ENCODE data around the gene NSG1. TPM values are rescaled to one million over a fixed set of nuclear protein-coding genes. Genes with fewer than 3 reads are reported as not detected.

Gene NSG1
- polyA plus RNA-seq, 2 of the 4 experiments (the other 2 are of a cell fraction): 0.26 to 0.34 TPM

DNA sequence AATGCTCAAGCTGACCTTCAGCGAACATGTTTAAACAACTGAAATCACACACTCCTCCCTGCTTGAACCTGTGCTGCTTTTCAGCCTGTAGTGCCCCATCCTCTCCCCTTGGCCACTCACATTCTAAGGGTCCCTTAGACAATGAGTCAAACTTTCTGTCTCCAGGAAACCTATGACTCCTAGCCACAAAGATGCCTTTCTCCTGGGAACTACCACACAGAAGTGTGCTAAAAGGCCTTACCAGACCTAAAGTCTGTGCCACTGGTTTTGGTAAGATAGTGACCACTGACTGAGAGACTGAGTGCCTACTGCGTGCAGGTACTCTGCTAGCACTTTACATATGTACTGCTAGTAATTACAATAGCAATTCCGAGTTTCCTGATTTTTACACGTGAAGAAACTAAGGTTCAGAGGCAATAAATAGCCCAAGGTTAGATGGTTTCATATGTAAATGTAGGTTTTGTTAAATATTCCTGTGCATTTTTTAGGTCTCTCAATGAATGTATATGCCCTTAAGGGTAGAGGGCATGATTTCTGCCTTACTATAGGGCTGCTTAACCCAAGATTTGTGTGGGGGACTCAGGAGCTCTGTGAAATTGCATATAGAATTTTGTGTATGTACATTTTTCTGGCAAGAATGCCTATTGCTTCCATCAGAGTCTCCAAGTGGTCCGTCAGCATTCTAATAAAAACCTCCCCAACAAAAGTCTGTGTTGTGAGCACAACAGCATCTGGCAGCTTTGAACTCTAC is 71.1 kb downstream of the NSG1 start (continued):
- TF ChIP-seq, protein P1, sequence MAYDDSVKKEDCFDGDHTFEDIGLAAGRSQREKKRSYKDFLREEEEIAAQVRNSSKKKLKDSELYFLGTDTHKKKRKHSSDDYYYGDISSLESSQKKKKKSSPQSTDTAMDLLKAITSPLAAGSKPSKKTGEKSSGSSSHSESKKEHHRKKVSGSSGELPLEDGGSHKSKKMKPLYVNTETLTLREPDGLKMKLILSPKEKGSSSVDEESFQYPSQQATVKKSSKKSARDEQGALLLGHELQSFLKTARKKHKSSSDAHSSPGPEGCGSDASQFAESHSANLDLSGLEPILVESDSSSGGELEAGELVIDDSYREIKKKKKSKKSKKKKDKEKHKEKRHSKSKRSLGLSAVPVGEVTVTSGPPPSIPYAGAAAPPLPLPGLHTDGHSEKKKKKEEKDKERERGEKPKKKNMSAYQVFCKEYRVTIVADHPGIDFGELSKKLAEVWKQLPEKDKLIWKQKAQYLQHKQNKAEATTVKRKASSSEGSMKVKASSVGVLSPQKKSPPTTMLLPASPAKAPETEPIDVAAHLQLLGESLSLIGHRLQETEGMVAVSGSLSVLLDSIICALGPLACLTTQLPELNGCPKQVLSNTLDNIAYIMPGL (CRISPR knock-in tag; IDR thresholded peaks at IDR 0.05; ENCODE audit: borderline replicate concordance): no peak

DNA sequence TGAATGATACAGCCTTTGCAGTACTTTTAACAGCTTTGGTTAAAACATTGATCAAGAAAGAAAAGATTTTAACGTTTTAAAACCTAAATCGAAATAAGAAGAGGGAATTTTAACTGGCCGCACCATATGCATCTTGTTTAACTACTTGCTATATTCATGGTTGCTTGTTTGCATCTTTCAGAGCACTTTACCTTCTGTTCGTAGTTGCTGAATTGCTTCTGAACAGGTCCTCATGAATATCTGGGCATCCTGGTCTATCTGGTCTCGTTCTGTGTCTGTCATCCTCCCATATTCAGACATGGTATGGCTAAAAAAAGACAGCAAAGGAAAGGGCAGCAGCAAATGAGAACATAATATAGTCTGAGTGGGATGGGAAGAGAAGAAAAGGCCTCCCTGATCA is 72.3 kb downstream of the NSG1 start:
- ATAC-seq (no peak), FAIRE-seq (no peak), DNase-seq (ENCODE audit: low read depth in 1 of 2, low spot score in 1 of 2) (no peak)
- 91% methylated on average over 5 of the region's 5 CpGs for WGBS (ENCODE audit: missing lambda C conversion rate)
- POLR2A ChIA-PET: no interaction called here
- TF ChIP-seq HOXB5 (CRISPR knock-in tag; IDR thresholded peaks at IDR 0.05): no peak
- TF ChIP-seq CEBPB (IDR thresholded peaks at IDR 0.05): no peak
- no peak for TF ChIP-seq HDAC2 (IDR thresholded peaks at IDR 0.05)
- no peak for TF ChIP-seq FOSB (CRISPR knock-in tag; IDR thresholded peaks at IDR 0.05)
- TF ChIP-seq, protein P2, sequence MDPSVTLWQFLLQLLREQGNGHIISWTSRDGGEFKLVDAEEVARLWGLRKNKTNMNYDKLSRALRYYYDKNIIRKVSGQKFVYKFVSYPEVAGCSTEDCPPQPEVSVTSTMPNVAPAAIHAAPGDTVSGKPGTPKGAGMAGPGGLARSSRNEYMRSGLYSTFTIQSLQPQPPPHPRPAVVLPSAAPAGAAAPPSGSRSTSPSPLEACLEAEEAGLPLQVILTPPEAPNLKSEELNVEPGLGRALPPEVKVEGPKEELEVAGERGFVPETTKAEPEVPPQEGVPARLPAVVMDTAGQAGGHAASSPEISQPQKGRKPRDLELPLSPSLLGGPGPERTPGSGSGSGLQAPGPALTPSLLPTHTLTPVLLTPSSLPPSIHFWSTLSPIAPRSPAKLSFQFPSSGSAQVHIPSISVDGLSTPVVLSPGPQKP (IDR thresholded peaks at IDR 0.05; ENCODE audit: low read depth, low read length): no peak
- no peak for TF ChIP-seq SMC3 (IDR thresholded peaks at IDR 0.05)
- no peak for TF ChIP-seq FOXS1 (CRISPR knock-in tag; IDR thresholded peaks at IDR 0.05)
- no peak for TF ChIP-seq JUNB (IDR thresholded peaks at IDR 0.05)
- TF ChIP-seq GATA3 (IDR thresholded peaks at IDR 0.05; ENCODE audit: borderline replicate concordance): no peak
- no peak for TF ChIP-seq CBX8 (IDR thresholded peaks at IDR 0.05)
- TF ChIP-seq, protein P3, sequence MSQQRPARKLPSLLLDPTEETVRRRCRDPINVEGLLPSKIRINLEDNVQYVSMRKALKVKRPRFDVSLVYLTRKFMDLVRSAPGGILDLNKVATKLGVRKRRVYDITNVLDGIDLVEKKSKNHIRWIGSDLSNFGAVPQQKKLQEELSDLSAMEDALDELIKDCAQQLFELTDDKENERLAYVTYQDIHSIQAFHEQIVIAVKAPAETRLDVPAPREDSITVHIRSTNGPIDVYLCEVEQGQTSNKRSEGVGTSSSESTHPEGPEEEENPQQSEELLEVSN (IDR thresholded peaks at IDR 0.05; ENCODE audit: borderline replicate concordance, low read depth): no peak
- no peak for TF ChIP-seq HEYL (CRISPR knock-in tag; IDR thresholded peaks at IDR 0.05)
- TF ChIP-seq, protein P4, sequence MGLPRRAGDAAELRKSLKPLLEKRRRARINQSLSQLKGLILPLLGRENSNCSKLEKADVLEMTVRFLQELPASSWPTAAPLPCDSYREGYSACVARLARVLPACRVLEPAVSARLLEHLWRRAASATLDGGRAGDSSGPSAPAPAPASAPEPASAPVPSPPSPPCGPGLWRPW (IDR thresholded peaks at IDR 0.05): no peak
- no peak for TF ChIP-seq HOXA7 (CRISPR knock-in tag; IDR thresholded peaks at IDR 0.05)
- H3K4me1 ChIP-seq: no peaks in the 10 kb centered on the region
- no peak overlapping the region for H3K4me3 ChIP-seq
- no peak overlapping the region for H3K27ac ChIP-seq
- no peaks in the 10 kb centered on the region for H3K9me3 ChIP-seq
- no peak overlapping the region for H3K4me2 ChIP-seq
- CTCF ChIA-PET: no interaction called here

DNA sequence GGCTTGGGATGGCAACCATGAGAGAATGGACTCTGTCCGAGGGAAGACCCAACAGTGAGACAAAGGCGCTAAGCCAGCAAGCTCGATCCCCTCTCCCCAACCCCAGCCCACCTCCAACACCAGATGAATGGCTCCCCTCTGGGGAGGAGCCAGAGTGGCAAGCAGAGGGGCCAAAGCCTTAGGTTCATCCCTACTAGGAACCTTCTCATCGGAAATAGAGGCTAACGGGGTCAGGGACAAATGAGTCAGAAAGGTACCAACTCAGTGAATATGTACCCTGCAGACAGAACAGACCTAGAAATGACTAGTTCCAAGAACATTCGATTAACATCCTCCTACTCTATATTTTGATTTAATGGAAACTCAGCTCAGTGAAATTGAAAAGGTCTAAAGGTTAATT is 73.9 kb downstream of the NSG1 start:
- POLR2A ChIA-PET: no interaction called here
- FAIRE-seq: no peak

More for the DNA sequence above, 73.9 kb downstream of the NSG1 start:
- TF ChIP-seq POLR2A (IDR thresholded peaks at IDR 0.05; ENCODE audit: low read length) (no peak), KDM1A (IDR thresholded peaks at IDR 0.05; ENCODE audit: low read depth) (no peak), ZNF302 (CRISPR knock-in tag; IDR thresholded peaks at IDR 0.05) (no peak), PHF8 (IDR thresholded peaks at IDR 0.05; ENCODE audit: borderline replicate concordance, low read depth) (no peak), SMC3 (IDR thresholded peaks at IDR 0.05) (no peak), FOSL2 (IDR thresholded peaks at IDR 0.05) (no peak), FOSL2 (CRISPR knock-in tag; IDR thresholded peaks at IDR 0.05) (no peak)
- TF ChIP-seq, protein P1 (CRISPR knock-in tag; IDR thresholded peaks at IDR 0.05; ENCODE audit: borderline replicate concordance): no peak
- H3K27ac ChIP-seq: no peak overlapping the region
- H3K4me1 ChIP-seq: no peaks in the 10 kb centered on the region
- no peak overlapping the region for H3K4me3 ChIP-seq
- no peak overlapping the region for H3K4me2 ChIP-seq
- ATAC-seq (no peak), DNase-seq (ENCODE audit: low read depth in 1 of 2, low spot score in 1 of 2) (no peak)
- CTCF ChIA-PET: interaction anchor here (1.6 kb wide), 1 partner anchor 20 kb away, joined by 4 read pairs; no protein-coding TSS in a partner anchor
- 94% methylated on average over 6 of the region's 6 CpGs for WGBS (ENCODE audit: missing lambda C conversion rate)
- no peaks in the 10 kb centered on the region for H3K9me3 ChIP-seq
